ENCODE data around the gene SORCS2. TPM values are rescaled to one million over a fixed set of nuclear protein-coding genes. Genes with fewer than 3 reads are reported as not detected.

Gene SORCS2
- polyA plus RNA-seq, 1 donor (not counting 4 experiments of a cell fraction or from before 2014, with no cell fraction given) = 0.09 TPM

- H3K36me3 ChIP-seq (ENCODE audit: control insufficient read depth in 2 of 2, extremely low read depth in 1 of 2, insufficient read depth in 2 of 2, low read length in 2 of 2) = no peaks in the 10 kb centered on the region
- no peak overlapping the region for H3K9ac ChIP-seq (ENCODE audit: control insufficient read depth, extremely low read depth, insufficient read depth, low read length)
- FAIRE-seq (no peak), DNase-seq (ENCODE audit: low read depth, low spot score) (no peak)
- peaks cover 59% of the 10 kb centered on the region for H3K27me3 ChIP-seq (ENCODE audit: control insufficient read depth, extremely low read depth, insufficient read depth, low read length)
- dilution Hi-C loops (cut with MboI; ENCODE audit: extremely low pct_ligation_motif_present, low sequenced_read_pairs) = no loop called here
- no peaks in the 10 kb centered on the region for H3K79me2 ChIP-seq (ENCODE audit: control insufficient read depth, insufficient read depth, low read length)
- H3K4me2 ChIP-seq (ENCODE audit: control insufficient read depth, extremely low read depth, insufficient read depth, low read depth, low read length) = no peak overlapping the region
- TF ChIP-seq CTCF (optimal IDR thresholded peaks at IDR 0.05 in 1 of 3, IDR thresholded peaks at IDR 0.05 in 1 of 3, conservative IDR thresholded peaks at IDR 0.05 in 1 of 3; ENCODE audit: extremely low read depth in 1 of 3, insufficient read depth in 2 of 3, low read length in 3 of 3) (no peak), EZH2 (IDR thresholded peaks at IDR 0.05; ENCODE audit: low read length) (no peak)
- H2AFZ ChIP-seq (ENCODE audit: control insufficient read depth, low read length) = no peak overlapping the region
- H3K9me1 ChIP-seq (ENCODE audit: control insufficient read depth, extremely low read depth, insufficient read depth, low read length) = no peaks in the 10 kb centered on the region
- no peaks in the 10 kb centered on the region for H4K20me1 ChIP-seq (ENCODE audit: control insufficient read depth, extremely low read depth, insufficient read depth, low read length)
- H3K4me1 ChIP-seq (ENCODE audit: control insufficient read depth, extremely low read depth, insufficient read depth, low read length) = peaks cover 5% of the 10 kb centered on the region
- H3K9me3 ChIP-seq (ENCODE audit: control insufficient read depth, low read depth, low read length) = no peaks in the 10 kb centered on the region
- no peak overlapping the region for H3K27ac ChIP-seq (ENCODE audit: control insufficient read depth, insufficient read depth, low read length)
- no peak overlapping the region for H3K4me3 ChIP-seq (ENCODE audit: control insufficient read depth in 2 of 3, extremely low read depth in 1 of 3, insufficient read depth in 2 of 3, low read depth in 1 of 3, low read length in 3 of 3)
Observed at GRCh38 chr4:7196288-7196651, 3.9 kb downstream of the SORCS2 start.

- DNase-seq (ENCODE audit: low read depth, low spot score) (no peak), FAIRE-seq (no peak)
- Histone ChIP-seq H3K36me3 (ENCODE audit: control insufficient read depth in 2 of 2, extremely low read depth in 1 of 2, insufficient read depth in 2 of 2, low read length in 2 of 2) (no peaks in the 10 kb centered on the region), H3K4me2 (ENCODE audit: control insufficient read depth, extremely low read depth, insufficient read depth, low read depth, low read length) (no peak overlapping the region), H2AFZ (ENCODE audit: control insufficient read depth, low read length) (no peak overlapping the region), H3K9me1 (ENCODE audit: control insufficient read depth, extremely low read depth, insufficient read depth, low read length) (no peaks in the 10 kb centered on the region), H3K4me1 (ENCODE audit: control insufficient read depth, extremely low read depth, insufficient read depth, low read length) (peaks cover 5% of the 10 kb centered on the region), H3K9me3 (ENCODE audit: control insufficient read depth, low read depth, low read length) (no peaks in the 10 kb centered on the region), H3K79me2 (ENCODE audit: control insufficient read depth, insufficient read depth, low read length) (no peaks in the 10 kb centered on the region), H3K27ac (ENCODE audit: control insufficient read depth, insufficient read depth, low read length) (no peak overlapping the region), H3K27me3 (ENCODE audit: control insufficient read depth, extremely low read depth, insufficient read depth, low read length) (peaks cover 55% of the 10 kb centered on the region), H4K20me1 (ENCODE audit: control insufficient read depth, extremely low read depth, insufficient read depth, low read length) (no peaks in the 10 kb centered on the region), H3K4me3 (ENCODE audit: control insufficient read depth in 2 of 3, extremely low read depth in 1 of 3, insufficient read depth in 2 of 3, low read depth in 1 of 3, low read length in 3 of 3) (no peak overlapping the region), H3K9ac (ENCODE audit: control insufficient read depth, extremely low read depth, insufficient read depth, low read length) (no peak overlapping the region)
- dilution Hi-C loops (cut with MboI; ENCODE audit: extremely low pct_ligation_motif_present, low sequenced_read_pairs) = no loop called here
- no peak for TF ChIP-seq EZH2 (IDR thresholded peaks at IDR 0.05; ENCODE audit: low read length)
- no peak for TF ChIP-seq CTCF (optimal IDR thresholded peaks at IDR 0.05 in 1 of 3, IDR thresholded peaks at IDR 0.05 in 1 of 3, conservative IDR thresholded peaks at IDR 0.05 in 1 of 3; ENCODE audit: extremely low read depth in 1 of 3, insufficient read depth in 2 of 3, low read length in 3 of 3)
Observed at GRCh38 chr4:7196736-7197135, 4.4 kb downstream of the SORCS2 start.

Measured in keratinocyte (primary cell).